ENCODE measurements around the gene GTF2A1. TPM values are rescaled to one million over a fixed set of nuclear protein-coding genes. Genes with fewer than 3 reads are reported as not detected.

Gene GTF2A1
- total RNA-seq, 2 donors from 2014 or later = 16.7 to 17.7 TPM

DNA sequence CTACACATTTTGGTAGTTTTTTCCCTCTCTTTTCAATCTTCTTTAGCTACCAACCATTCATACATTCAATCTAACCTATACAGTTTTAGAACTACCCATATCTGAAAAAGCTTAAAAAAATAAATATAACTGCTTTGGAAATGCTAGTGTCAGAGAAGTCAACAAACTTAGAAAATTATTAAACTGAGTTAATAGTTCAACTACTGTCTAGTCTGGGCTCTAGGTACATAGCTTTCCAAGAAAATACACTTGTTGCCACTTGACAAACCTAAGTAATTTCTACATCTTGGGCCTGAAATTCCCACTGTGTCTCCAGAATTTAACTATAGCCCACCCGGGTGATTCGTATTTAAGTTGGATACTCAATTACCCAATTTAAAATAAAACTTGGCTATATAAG is 22.1 kb downstream of the GTF2A1 start:
- ATAC-seq (no peak), DNase-seq (no peak)
- intact Hi-C loops (cut with DNase I) = no loop called here

DNA sequence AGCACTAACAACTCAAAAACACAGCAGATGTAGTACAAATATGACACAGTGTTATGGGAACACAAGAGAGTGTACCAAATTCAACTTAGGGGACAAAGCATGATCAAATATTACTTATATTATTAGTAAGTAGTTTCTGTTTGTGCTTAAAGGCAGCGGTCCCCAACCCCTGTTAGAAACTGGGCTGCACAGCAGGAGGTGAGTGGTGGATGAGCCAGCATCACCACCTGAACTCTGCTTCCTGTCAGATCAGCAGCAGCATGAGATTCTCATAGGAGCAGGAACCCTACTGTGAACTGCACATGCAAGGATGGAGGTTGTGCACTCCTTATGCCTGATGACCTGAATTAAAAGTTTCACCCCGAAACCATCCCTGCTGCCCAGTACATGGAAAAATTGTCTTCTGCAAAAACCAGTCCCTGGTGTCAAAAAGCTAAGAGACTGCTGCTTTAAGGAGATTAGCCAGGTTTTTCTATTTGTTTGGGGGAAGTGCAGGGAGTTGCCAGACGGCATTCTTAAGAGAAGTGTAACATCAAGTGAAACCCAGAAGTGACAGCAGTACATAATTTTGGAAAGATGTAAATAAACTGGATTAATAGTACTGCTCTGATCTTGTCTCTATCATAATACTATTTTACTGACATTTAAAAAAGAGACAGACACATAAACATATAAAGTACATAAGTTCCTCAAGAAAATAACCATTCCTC is 26.7 kb downstream of the GTF2A1 start:
- no peak for ATAC-seq
- intact Hi-C loops (cut with DNase I) = no loop called here
- no peak for DNase-seq

DNA sequence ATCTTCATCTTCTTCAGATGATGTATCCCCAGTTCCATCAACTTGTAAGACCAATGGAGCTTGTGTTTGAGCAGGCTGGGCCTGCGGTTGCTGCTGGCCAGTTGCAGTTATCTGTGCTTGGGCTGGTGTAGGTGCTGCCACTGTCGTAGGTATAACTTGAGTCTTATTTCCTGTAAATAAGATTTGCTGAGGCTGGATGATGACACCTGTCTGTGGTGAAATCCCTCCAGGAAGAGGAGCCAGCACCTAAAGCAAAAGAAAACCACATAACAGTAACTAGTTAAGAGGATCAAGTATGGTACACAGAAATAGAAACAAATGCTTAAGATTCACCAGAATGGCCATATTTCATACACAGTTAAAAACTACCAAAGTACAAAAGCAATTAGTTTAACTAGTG is 28.2 kb downstream of the GTF2A1 start:
- ATAC-seq (no peak), DNase-seq (no peak)
- intact Hi-C loops (cut with DNase I) = no loop called here

DNA sequence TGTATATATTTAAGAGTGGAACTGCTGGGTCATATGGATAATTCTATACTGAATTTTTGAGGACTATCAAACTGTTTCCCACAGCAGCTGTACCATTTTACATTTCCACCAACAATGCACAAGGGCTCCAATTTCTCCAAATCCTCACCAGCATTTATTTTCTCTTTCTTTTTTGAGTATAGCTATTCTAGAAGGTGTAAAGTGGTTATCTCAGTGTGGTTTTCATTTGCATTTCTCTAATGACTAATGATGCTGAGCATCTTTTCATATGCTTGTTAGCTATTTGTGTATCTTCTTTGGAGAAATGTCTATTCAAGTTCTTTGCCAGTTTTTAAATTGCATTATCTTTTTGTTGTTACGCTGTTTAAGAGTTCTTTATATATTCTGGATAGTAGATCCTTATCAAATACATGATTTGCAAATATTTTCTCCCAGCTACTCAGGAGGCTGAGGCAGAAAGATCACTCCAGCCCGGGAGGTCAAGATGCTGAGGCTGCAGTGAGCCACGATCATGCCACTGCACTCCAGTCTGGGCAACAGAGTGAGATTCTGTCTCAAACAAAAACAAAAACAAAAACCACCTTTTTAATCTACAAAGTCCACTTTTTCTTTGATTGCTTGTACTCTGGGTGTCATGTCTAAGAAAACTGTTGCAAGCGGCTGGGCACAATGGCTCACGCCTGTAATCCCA is 32.8 kb downstream of the GTF2A1 start:
- intact Hi-C loops (cut with DNase I) = no loop called here
- DNase-seq = no peak
- no peak for ATAC-seq

DNA sequence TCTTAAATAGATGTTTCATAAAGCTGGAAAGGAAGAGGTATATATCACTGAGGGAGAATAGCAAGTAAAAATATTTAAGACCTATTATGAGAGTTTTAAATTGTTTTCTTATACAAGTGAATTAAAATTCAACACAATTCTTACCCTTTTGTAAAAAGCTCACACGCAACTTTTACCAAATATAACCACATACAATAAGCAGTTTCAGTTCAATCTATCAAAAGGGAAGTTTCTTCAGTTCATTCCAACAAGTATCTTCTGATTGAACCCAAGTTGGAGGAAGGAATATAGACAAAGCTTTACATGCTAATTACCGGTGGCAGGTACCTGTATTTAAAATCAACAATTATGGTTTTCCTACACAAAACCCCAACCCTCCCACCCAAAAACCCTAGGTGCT is 41.1 kb downstream of the GTF2A1 start:
- DNase-seq (no peak), ATAC-seq (no peak)
- intact Hi-C loops (cut with DNase I) = no loop called here

DNA sequence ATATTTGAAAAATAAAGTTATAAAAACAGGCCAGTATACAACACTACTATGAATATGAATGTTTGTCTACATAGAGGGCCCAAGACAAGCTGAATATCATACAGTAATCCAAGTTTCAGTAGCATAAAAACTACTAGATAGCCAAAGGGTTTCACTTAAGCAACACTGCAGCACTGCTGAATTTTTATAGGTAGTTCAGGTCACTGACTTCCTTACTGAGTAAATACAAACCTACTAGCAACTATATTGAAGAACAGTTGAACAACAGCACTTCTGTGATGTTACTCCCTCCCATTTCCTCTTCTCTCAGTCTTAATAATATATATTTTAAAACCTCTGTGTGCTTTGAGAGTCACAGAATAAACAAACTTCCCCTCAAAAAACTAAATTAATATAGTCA is 42.7 kb downstream of the GTF2A1 start:
- ATAC-seq (no peak), DNase-seq (no peak)
- intact Hi-C loops (cut with DNase I) = no loop called here

DNA sequence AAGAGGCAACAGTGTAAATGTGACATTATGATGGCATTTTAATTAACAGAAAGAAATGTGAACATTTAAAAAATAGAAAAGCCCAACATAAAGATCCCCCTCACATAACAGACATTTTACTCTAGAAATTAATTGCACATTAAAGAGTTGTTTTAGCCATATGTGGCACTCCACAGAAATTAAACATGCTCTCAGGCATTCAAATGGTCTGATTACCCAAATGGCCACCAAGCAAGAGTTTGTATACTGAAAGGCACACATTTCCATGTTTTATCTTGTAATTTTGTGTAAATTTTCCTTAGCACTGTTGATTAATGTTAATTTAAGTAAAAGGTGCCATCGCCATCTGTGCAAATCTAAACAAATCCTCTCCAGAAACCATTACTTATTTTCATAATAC is 43.5 kb downstream of the GTF2A1 start:
- intact Hi-C loops (cut with DNase I) = no loop called here
- ATAC-seq = no peak

DNA sequence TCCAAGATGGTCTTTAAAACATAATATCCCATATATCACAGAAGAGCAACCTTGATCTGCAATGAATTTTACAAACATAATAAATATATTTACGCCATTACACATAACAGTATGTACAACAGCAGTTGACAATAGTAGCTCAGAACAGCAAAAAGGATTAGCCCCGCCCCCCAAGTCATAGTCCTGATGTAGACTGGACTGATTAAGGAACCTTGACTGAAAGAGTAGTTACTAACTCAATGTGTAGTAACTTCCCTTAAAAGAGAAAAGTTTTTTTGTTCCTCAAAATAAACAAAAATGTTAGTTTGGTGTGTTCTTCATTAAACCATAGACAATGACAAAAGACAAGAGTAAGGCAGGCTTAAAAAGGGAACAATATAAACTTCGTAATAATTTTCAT is 44.5 kb downstream of the GTF2A1 start:
- DNase-seq (peak; percentile 49), ATAC-seq (peak in 1 of 2 donors; percentile 54)
- intact Hi-C loops (cut with DNase I) = no loop called here

More for the DNA sequence above, 43.5 kb downstream of the GTF2A1 start:
- no peak for DNase-seq

DNA sequence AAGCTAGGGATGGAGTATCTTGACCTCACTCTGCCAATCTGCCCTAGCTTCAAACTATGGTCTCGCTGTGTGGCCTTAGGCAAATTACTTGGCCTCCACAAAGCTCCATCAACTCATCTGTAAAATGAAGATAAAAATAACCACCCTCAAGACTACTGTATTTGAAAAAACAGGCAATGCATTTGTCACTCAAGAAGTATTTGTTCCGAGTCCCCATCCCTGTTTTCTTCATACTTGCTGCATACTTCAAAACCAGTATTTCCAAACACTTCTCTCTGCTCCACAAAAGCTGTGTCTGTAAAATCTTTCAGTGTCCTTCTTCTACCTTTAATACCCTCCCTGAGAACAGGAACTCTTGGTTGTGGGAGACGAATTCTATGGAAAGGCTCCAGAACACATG is 47.9 kb downstream of the GTF2A1 start:
- intact Hi-C loops (cut with DNase I) = no loop called here
- DNase-seq (no peak), ATAC-seq (no peak)

DNA sequence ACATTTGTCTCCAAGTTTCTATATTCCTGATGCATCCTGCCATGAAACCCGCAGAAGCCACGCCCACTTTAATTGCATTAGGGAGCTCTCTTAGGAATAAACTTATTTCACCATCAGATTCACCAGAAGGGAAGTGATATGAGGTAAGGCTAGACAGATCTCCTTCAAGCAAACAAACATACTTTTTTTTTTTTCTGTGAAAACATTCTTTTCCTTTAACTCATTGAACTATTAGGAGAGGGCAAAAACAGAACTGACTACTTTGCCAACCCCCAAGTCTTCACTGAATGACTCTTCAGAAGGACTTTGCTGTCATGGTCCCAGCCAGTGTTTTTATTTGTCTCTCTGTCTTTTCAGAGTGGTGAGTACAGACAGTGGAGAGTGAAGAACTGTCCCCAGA is 48.4 kb downstream of the GTF2A1 start:
- no peak for DNase-seq
- intact Hi-C loops (cut with DNase I) = no loop called here
- ATAC-seq = no peak

DNA sequence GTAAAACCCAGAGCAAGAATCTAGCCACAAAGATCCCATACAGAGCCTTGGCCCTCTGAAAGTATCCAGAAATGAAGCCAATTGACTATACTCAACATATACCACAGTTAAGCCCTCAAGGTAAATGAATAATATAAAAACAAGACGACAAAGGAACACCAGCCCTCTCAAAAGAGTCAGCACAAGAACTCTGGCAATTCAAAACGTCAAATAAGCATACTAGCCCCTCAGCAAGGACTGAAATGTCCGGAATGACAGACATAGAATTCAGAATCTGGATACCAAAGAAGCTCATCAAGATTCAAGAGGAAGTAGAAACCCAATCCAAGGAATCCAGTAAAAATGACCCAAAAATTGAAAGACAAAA is 49.9 kb downstream of the GTF2A1 start:
- intact Hi-C loops (cut with DNase I) = no loop called here
- ATAC-seq (no peak), DNase-seq (no peak)

DNA sequence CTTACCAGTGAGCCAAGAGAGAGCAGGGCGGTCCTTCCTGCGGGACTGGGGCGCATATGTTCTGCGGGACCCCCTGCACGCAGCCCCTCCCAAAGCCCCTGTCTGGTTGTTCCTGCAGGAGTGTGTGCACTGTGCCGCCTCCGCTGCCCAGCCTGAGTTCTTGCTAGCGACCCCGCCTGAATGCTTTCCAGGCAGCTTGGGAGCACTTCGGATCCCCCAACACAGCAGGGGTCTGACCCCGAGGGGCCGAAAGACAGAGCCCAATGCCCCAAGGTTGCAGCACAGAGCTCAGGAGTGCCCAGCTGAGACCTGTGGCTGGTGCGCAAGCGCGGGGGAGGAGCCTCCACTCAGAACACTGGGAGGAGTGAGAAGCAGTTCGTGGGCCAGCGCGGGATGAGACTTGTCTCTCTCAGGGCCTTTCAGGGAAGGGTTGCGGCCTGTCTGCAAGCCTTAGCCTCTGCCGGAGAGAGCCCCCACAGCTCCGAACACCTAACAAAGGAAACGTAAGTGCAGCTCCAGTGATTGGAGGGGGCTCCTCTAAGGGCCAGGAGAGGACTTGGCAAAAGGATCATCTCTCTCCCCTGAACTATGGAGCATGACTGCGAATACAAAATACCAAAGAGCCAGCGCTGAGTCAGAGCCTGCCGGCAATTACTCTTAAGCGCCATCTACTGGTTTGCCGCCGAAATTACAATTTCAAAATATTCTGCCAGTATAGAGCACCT is 50.5 kb downstream of the GTF2A1 start:
- intact Hi-C loops (cut with DNase I) = no loop called here
- peak; percentile 99 to 100 for ATAC-seq
- DNase-seq = peak; percentile 95

DNA sequence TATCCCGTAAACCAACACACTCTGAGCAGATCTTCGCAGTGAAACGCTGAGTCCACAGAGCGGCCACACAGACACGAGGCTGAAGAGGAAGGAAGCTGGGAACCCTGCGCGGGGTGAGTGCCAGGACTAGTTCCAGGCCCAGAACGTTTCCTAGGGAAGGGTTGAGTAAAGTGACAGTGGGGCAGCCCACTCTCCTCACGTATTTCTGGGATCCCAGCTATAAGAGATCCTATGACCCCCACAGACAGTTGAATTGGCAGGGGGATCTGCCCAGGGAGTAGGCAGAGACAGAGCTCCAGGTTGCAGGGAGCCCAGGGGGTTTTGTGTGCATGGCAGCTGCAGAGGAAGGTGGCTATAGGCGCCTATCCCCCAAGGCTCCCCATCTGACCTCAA is 51.1 kb downstream of the GTF2A1 start:
- peak; percentile 71 for DNase-seq
- intact Hi-C loops (cut with DNase I) = loop anchor here in 1 of 2 donors (5.0 kb wide), 1 partner anchor 227 kb away; the partner anchor contains the start of gene CEP128
- peak; percentile 78 to 81 for ATAC-seq

DNA sequence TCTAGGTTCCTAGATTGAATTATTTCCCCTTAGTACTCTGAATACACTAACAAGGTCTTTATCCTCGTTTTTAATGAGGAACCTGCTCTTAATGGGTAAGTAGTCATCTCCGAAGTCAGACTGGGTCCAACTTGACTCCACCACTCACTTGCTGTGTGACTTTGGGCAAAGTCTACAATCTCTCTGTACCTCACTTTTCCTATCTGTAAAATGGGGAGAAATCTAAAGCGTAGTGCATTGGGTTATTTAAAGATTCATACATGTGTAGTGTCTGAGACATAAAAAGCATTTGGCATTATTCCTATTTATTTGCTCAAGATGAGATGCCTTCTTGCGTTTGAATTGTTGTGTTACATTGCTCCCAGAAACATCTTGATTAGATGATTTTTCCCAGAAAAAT is 51.5 kb downstream of the GTF2A1 start:
- no peak for DNase-seq
- intact Hi-C loops (cut with DNase I) = loop anchor here in 1 of 2 donors (5.0 kb wide), 1 partner anchor 227 kb away; the partner anchor contains the start of gene CEP128
- ATAC-seq = no peak

DNA sequence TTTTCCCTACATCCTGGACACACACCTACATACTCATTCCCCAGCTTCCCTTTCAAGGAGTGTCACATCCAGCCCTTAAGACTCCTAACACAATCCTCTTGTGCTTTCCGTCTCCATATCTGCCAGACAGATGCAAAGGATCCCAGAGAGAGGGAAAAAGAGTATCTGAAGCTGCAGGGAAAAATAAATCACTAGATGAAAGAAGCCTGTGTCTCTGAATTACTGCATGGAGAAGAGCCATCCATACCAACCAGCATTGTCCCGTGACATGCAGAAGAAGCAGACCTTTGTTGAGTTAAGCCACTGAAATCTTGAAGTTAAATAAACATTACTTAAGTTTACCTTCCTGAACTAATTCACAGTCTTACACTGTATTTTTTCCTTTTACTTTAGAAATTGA is 54.6 kb downstream of the GTF2A1 start:
- no peak for ATAC-seq
- DNase-seq = no peak
- intact Hi-C loops (cut with DNase I) = loop anchor here in 1 of 2 donors (5.0 kb wide), 1 partner anchor 224 kb away; the partner anchor contains the start of gene CEP128

DNA sequence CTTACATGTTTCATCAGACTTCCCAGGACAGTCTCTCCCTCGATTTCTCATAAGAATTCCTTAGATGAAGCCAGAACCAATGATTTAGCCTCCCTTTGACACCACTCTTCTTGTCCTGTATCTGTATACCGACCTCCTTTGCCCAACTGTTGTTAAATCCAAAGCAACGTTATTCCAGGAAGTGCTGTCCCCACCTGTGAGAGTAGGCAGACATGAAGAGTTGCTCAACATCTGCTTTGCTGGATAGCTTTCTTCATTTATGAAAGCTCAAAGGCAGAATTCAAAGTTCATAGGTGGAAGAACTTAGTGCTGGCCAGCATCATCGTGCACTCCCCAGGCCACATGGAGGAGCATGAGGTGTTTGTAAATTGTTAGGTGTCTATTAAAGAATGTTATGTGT is 55.6 kb downstream of the GTF2A1 start:
- DNase-seq (no peak), ATAC-seq (no peak)
- intact Hi-C loops (cut with DNase I) = loop anchor here in 1 of 2 donors (5.0 kb wide), 1 partner anchor 223 kb away; the partner anchor contains the start of gene CEP128

DNA sequence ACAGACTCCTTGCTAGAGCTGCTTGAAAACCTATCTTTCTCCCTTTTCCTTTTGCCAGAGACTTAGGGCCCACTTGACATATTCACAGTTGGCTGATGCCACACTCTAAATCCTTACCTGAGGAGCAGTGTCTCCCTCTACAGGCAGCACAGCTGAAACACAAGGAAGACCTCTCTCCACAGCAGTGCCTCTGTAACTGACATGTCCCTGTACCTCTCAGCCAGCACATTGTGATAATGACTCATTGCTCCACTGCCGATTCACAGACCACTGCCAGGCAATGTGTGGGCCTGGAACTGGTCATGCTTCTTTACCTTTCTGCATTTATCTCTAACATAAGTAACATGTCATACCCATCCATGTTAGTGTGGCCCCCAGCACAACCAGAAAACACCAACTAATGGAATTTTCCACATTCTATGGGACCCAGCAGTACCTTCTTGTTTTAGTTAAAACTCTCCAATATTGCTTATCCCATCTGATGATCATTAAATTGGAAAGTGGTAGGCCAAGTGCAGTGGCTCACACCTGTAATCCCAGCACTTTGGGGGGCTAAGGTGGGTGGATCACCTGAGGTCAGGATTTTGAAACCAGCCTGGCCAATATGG is 56.5 kb downstream of the GTF2A1 start:
- peak; percentile 34 for DNase-seq
- ATAC-seq = peak; percentile 74 to 92
- intact Hi-C loops (cut with DNase I) = loop anchor here in 1 of 2 donors (5.0 kb wide), 1 partner anchor 167 kb away; no protein-coding TSS in a partner anchor

DNA sequence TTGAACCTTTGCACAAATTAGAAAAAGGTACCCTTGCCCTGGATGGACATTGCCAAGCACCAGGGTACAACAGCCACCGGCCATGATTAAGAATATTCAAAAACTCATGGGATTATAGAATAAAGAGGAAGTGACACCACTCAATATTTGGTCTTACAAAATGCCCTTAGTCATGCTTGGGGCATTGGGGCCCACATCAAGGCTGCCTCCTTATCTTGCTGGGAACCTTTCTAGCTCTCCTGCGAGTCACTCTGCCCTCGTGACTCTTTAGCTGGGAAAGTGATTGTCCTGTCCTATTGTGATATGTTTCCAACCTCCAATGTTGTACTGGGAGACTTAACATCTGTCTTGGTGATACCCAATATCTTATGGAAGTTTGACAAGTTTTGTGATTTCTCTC is 57.8 kb downstream of the GTF2A1 start:
- ATAC-seq = no peak
- intact Hi-C loops (cut with DNase I) = loop anchor here in 1 of 2 donors (5.0 kb wide), 1 partner anchor 166 kb away; no protein-coding TSS in a partner anchor
- no peak for DNase-seq

DNA sequence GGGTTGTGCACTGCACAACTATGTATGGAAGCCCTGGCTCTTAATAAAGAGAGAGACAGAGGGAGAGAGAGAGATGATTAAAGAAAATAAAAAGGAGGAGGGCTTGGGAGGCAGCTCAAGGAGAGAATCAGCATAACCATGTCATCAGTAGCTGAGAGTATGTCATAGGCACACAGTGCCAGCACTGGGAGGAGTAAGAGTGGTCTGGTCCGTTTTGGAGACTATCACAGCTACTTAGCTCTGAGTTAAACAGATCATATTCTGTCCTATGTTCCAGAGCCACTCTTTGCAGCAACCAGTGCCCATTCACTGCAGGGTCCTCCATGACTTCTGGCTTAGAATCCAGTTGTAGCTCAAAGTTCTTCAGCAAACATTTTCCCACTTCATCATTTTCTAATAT is 59.0 kb downstream of the GTF2A1 start:
- DNase-seq = no peak
- ATAC-seq = no peak
- intact Hi-C loops (cut with DNase I) = loop anchor here in 1 of 2 donors (5.0 kb wide), 1 partner anchor 164 kb away; no protein-coding TSS in a partner anchor
